CD4-positive, alpha-beta T cell treated with Interleukin-15 for 4 hours (primary cell): ENCODE results near the gene VPS13A.
"Not testable (repeated sequence)": the region's sequence is repeated elsewhere in the genome, so short reads cannot be mapped to it uniquely, and the experiment has no call there.

ENCODE experiments used
- DNase-seq: peaks from one replicate; pipeline ENCODE4 v3.0.0-alpha.2; 2020; ENCODE audit warnings: low spot score

Gene VPS13A

DNA sequence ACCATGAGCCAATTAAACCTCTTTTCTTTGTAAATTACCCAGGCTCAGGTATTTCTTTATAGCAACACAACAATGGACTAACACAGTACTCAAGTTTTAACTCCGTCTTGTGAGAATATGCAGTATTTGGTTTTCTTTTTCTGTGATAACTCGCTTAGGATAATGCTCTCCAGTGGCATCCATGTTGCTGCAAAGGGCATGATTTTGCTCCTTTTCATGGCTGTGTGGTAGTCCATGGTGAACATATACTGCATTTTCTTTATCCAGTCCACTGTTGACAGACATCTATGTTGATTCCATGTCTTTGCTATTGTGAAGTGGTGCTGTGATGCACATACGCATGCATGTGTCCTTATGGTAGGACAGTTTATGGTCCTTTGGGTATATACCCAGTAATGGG, 10.9 kb downstream of the VPS13A start:
- no peak for DNase-seq

DNA sequence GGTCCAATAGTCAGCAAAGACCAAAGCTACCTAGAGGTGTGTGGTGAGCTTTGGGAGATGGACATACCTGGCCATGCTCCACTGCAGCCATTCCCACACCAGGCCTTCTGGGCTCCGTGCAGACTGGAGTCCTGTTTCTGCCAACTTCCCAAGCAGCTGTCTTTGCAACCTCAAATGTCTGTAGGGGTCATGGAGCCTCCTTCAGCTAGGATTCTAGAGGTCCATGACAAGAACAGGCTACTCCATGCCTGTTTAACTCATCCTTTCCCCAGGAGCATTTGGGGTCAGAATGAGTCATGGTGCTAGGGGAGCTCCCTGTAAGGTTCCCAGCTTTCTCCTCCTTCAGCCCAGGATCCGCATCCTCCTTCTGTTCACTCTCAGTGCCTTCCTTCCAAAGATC, 17.1 kb downstream of the VPS13A start:
- no peak for DNase-seq

DNA sequence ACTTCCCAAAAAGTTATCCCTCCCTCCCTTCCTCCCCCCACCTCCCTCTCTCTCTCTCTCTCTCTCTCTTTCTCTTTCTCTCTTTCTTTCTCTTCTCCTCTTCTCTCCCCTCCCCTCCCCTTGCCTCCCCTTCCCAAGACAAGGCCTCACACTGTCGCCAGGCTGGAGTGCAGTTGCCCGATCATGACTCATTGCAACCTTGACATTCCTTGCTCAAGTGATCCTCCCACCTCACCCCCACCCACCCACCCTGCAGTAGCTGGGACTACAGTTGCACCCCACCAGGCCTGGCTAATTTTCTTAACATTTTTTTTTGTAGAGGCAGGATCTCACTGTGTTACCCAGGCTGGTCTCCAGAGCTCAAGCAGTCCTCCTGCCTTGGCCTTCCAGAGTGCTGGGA, 32.8 kb downstream of the VPS13A start:
- DNase-seq: no peak

DNA sequence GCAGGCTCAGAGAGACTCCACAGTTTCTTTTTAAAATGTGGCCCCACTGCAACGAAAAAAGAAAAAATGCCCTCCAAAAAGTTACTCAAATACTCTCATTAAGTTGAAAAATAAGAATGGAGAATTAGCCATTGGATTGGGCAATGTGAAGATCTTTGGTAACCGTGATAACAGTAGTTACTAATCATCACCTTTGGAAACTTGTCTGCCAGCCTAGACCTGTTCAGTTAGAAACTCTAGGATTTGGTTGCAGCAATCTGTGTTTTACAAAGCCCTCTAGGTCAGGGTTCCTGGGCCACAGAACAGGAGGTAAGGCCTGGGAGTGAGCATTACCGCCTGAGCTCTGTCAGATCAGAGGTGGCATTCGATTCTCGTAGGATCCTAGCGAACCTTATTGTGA, 34.2 kb downstream of the VPS13A start:
- DNase-seq: no peak

DNA sequence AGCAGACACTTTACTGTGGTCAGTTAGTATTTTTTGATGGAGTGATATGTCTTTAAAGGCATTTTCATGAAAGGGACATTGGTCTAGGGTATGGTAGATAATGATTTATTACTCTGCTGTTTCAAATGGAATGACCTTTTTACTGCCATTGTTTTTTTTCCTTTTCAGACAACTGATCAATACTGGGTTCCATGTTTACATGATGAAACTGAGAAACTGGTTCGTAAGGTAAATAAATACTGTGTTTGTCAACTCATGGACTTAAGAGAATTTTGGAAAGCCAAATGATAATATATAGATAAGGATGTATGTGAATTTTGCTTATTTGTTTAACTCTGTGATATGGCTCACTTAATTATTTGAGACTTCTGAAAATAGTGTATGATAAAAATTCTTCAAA, 35.5 kb downstream of the VPS13A start:
- no peak for DNase-seq

DNA sequence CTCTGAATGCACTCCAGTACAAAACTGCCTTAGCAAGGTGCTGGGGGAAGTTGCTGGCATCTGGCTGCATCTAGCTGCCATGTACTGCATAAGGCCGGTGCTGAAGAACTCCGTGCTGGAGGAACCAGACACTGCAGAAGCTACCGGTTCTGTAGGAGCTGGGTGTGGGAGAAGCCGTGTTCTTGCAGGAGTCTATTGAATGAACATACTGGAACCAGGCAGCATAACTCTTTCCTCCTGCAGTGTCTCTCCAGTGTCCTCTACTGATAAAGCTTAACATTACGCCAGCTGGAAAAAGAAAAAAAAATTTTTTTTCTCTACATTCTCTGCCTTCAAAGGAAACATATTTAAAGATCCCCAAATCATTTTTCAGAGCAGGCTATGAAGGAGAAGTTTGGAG, 38.5 kb downstream of the VPS13A start:
- DNase-seq: no peak

DNA sequence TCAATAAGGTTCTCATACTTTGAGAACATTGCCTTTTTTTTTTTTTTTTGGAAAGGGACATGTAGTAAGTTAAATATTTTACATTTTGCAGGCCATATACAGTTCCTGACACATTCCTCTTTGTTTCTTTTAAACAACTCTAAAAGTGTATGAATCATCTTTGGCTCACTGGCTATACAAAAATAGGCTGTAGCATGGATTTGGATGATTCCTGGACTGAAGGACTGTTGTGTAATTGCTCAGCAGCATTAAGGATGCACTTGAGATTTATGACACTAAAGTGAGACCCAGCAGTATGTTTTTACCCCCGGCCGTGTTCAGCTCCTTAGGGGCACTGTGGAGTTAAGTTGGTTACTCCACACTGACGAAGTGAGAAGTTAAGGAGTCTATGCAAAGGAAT, 41.3 kb downstream of the VPS13A start:
- DNase-seq: no peak

DNA sequence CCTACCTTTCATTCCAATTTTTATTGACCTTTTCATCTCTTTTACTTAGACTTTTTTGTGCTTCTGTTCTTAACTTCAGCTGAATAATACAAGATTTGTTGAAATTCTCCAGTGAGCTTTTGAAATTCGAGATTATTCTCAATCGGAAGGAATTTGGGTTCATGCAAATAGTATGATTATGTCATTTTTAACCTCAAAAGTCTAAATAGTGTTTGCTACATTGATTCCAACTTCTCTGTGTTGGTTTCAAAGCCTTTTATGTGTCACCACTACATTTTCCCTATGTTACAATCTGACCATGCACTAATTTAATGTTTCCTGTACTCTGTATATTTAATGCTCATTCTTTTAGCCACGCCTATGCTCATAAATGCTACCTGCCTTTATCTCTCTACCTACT, 44.1 kb downstream of the VPS13A start:
- DNase-seq: no peak

DNA sequence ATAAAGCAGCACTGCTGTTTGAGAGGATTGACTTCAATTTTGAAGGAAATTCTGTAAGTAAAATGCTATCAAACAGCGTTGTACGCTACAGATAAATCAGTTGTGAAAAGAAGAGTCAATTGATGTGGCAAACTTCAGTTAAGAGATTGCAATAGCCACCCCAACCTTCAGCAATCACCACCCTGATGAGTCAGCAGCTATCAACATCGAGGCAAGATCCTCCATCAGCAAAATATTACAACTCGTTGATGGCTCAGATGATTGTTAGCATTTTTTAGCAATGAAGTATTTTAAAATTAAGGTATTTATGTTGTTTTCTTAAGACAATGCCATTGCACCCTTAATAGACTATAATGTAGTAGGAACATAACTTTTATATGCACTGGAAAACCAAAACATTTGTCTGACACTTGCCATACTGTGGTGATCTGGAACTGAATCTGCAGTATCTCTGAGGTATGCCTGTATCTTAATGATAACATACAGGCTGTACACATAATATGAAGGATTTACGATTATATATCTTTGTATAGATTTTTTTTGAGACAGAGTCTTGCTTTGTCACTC, 47.5 kb downstream of the VPS13A start:
- DNase-seq: no peak

DNA sequence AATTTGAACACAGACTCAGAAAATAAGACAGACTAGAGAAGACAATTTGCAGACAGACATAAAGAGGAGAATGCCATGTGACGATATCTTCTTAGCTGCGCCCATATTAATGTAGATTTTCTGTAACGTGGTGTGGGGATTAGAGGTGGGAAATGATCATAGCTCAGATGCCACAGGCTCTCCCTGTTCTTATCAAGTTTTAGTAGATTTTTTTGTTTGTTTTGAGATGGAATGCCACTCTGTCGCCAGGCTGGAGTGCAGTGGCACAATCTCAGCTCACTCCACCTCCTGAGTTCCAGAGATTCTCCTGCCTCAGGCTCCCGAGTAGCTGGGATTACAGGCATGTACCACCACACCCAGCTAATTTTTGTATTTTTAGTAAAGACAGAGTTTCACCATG, 59.4 kb downstream of the VPS13A start:
- no peak for DNase-seq

DNA sequence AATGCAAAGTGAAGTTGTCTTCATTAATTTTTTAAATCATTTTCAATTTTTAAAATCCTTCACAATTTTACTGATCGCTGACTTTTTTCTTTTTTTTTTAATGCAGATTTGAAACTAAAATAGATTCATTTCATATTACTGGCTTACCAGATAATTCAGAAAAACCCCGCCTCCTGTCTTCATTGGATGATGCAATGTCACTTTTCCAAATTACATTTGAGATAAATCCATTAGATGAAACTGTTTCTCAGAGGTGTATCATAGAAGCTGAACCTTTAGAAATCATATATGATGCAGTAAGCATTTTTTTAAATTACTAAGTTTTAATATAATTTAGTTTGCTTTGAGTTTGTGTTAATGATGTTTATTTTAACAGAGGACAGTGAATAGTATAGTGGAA, 60.6 kb downstream of the VPS13A start:
- DNase-seq: no peak

DNA sequence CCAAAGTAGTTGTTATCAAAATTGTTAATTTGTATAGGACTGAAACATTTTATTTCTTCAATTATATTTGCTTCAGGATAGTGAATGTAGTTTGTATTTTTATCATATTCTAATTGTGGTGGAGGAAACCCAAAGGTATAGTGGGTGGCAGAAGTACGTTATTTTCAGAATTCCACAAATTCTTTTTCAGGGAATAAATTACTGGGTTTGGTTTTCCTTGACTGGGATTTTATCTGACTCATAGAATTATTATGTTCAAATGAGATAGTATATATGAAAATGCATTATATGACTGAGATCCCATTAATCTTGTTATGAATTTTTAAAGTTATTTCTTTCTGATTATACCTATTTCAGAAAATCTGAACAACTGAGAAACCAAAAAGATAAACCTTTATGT, 73.7 kb downstream of the VPS13A start:
- no peak for DNase-seq

DNA sequence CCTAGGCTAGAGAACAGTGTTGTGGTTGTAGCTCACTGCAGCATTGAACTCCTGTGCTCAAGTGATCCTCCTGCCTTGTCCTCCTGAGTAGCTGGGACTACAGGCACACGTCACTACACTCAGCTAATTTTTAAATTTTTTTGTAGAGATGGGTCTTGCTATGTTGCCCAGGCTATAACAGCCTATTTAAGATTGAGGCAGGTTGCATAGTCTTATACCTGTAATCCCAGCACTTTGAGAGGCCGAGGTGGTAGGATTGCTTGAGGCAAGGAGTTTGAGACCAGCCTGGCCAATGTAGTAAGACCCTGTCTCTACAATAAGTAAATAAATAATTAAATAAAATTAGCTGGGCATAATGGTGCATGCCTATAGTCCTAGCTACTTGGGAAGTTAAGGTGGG, 79.9 kb downstream of the VPS13A start:
- DNase-seq: no peak

DNA sequence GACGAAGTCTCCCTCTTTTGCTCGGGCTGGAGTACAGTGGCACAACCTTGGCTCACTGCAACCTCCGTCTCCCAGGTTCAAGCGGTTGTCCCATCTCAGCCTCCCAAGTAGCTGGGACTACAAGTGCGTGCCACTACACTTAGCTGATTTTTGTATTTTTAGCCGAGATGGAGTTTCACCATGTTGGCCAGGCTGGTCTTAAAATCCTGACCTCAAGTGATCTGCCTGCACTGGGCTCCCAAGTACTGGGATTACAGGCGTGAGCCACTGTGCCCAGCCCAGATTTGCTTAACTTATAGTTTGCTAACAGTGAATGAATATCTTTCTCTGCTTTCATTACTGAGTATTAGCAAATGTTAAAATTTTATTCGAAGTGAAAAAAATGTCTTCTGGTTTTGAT, 84.3 kb downstream of the VPS13A start:
- DNase-seq: no peak

DNA sequence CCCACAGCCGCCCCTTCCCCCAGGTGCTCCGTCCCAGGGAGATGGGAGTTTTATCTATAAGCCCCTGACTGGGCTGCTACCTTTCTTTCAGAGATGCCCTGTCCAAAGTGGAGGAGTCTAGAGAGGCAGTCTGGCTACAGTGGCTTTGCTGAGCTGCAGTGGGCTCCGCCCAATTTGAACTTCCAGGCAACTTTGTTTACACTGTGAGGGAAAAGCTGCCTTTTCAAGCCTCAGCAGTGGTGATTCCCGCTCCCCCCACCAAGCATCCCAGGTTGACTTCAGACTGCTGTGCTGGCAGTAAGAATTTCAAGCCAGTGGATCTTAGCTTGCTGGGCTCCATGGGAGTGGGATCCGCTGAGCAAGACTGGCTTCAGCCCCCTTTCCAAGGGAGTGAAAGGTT, 90.4 kb downstream of the VPS13A start:
- DNase-seq: not testable (repeated sequence)

DNA sequence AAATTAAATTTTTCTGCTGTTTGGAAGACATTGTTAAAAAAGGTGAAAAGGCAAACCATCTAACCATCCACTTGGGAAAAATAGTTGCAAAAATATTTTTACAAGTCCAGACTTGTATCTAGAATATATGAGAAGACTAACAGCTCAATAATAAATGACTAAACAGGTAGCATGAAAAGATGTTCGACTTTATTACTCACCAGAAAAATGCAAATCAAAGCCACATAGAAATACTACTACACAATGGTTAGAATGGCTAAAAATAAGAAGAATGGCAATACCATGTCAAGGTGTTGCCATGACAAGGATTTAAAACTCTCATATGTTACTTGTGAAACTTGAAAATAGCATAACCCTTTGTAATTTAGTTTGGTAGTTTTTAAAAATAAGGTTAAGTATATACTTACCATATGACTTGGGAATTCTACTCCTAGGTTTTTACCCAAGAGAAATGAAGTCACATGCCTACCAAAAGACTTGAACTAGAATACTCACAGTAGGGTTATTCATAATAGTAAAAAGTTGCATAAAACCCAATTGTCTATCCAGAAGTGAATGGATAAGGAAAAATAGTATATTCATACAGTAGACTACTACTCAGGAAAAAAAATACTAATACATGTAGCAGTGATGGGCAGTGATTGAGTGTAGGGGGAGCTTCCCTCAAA, 93.8 kb downstream of the VPS13A start:
- DNase-seq: no peak

DNA sequence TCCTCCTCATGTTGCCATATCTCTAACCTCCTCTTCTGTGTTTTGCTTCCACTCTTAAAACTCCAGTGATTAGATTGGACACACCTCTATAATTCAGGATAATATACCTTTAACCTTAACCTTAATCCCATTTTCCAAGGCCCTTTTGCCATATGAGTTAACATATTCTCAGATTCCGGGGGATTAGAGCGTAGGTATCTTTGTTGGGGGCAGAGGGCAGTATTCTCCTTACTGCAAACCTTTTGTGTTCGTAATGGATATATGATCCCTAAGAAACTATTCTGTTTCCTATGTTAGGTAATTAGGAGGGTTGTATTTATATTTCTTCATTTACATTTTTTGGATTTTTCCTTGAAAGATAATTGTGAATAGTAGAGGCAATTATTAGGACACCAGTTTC, 99.5 kb downstream of the VPS13A start:
- no peak for DNase-seq

DNA sequence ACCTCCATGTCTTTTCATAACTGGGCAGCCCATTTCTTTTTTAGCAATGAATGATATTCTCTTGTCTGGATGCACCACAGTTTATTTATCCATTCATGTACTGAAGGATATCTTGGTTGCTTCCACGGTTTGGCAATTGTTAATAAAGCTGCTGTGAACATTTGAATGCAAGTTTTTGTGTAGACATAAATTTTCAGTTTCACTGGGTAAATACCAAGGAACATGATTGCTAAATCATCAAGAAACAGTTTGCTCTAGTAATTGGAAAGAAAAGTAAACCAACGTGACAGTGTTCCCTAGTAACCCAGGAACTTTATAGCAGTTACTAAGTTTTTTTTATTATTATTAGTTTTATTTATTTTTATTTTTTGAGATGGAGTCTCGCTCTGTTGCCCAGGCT, 100.4 kb downstream of the VPS13A start:
- DNase-seq: no peak

DNA sequence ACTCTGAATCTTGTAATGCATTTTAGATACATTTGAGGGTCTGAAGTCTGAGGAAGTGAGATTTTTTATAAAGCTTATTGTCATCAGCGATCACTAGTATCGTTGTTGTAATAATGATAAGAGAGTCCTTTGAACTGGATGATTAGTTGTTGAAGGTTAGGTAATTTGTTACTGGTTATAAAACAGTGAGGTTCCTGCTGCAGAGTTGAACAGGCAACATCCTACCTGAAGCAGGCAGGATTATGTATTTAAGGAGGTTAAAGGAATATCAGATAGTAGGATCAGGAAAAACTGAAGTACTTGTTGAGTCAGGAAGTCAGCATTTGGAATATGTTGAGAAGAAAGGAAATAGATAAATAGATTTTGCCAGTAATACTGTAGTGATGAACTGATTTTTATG, 106.7 kb downstream of the VPS13A start:
- DNase-seq: no peak

DNA sequence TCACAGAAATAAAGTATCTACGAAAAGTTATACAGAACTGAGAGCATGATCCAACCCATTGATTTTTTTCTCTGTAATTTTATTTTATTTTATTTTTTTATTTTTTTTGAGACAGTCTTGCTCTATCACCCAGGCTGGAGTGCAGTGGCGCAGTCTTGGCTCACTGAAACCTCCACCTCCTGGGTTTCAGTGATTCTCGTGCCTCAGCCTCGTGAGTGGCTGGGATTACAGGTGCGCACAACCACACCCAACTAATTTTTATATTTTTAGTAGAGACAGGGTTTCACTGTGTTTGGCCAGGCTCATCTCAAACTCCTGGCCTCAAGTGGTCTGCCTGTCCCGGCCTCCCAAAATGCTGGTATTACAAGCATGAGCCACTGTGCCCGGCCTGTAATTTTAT, 107.3 kb downstream of the VPS13A start:
- DNase-seq: no peak

DNA sequence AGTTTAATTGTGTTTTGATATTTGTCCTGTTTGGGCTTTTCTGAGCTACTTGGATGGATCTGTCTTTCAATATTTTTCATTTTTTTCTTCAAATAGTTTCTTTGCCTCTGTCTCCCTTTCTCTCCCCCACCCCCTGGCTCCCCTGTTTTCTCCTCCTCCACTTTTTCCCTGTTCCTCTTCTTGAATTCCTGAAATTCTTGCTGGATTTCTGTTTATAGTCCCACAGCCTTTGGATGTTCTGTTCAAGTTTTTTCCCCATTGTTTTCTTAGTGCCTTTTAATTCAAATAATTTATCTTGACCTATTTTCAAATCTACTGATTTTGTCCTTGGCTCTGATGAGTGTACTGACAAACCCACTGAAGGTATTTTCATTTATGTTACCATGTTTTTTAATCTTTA, 113.0 kb downstream of the VPS13A start:
- DNase-seq: no peak

DNA sequence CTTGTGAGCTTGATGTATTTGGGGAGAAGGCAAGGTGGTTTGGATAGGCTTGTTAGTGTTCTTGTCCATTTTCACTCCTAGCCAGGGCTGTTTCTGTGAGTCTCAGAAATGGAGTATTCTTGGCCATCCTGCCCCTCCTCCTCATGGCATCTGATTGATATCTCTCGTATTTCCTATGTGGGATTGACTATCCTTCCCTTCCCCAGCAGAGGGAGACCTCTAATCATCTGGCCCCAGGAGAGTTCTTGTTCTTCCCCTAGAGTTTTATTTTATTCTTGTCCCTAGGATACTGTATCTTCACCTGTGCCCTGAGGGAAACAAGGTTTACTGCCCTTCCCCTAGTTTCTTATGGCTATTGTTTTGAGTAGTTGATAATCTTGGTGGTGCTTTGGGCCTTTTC, 114.4 kb downstream of the VPS13A start:
- no peak for DNase-seq

DNA sequence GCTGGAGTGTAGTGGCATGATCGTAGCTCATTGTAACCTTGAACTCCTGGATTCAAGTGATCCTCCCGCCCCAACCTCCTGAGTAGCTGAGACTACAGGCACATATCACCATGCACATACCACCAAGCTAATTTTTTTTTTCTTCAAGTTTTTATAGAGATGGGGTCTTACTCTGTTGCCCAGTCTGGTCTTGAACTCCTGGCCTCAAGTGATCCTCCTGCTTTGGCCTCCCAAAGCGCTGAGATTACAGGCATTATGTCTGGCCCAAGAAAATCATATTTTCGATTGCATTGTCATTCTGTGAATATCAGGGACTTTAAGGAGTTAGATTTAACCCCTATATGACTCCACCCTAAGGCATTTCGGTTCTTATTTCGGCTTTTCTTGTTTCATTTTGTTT, 116.6 kb downstream of the VPS13A start:
- DNase-seq: no peak

DNA sequence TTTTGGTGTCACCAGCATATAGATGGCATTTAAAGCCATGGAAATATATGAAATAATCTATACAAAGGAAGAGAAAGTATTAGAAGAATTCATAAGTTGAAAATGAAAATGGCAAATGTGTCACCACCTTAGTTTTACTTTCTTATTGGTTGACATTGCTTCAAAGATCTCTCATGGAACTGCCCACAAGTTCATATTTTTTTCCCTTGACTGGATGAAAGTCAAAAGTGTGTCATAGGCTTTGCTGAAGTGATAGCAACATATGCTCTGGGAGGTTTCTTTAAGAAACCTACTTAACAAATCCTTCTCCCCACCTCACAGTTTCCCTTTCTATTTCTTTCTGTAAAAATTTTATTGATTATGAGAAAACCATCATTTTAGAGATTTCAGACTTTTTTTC, 127.2 kb downstream of the VPS13A start:
- DNase-seq: no peak
